Measurements from ENCODE around the gene PCK2.

DNA sequence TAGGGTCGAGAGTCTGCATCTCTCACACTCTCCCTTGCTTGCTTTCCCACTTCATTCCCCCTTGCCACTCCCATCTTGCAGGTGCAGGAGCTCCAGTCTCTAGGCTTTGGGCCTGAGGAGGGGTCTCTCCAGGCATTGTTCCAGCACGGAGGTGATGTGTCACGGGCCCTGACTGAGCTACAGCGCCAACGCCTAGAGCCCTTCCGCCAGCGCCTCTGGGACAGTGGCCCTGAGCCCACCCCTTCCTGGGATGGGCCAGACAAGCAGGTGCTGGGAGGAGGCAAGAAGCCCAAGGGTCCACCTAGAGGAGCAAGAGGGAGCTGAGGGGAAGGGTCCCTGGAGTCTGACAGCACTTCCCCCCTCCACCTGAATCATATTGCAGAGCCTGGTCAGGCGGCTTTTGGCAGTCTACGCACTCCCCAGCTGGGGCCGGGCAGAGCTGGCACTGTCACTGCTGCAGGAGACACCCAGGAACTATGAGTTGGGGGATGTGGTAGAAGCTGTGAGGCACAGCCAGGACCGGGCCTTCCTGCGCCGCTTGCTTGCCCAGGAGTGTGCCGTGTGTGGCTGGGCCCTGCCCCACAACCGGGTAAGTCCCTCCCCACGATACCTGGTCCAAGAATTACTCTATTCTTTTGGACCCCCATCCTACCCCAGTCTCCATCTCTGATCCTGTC, 57.4 kb downstream of the PCK2 start:
- TF ChIP-seq, protein P1, sequence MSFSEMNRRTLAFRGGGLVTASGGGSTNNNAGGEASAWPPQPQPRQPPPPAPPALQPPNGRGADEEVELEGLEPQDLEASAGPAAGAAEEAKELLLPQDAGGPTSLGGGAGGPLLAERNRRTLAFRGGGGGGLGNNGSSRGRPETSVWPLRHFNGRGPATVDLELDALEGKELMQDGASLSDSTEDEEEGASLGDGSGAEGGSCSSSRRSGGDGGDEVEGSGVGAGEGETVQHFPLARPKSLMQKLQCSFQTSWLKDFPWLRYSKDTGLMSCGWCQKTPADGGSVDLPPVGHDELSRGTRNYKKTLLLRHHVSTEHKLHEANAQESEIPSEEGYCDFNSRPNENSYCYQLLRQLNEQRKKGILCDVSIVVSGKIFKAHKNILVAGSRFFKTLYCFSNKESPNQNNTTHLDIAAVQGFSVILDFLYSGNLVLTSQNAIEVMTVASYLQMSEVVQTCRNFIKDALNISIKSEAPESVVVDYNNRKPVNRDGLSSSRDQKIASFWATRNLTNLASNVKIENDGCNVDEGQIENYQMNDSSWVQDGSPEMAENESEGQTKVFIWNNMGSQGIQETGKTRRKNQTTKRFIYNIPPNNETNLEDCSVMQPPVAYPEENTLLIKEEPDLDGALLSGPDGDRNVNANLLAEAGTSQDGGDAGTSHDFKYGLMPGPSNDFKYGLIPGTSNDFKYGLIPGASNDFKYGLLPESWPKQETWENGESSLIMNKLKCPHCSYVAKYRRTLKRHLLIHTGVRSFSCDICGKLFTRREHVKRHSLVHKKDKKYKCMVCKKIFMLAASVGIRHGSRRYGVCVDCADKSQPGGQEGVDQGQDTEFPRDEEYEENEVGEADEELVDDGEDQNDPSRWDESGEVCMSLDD (tag by site-specific recombination; IDR thresholded peaks at IDR 0.05) = no peak
- TF ChIP-seq ZNF654 (tag by site-specific recombination; IDR thresholded peaks at IDR 0.05; ENCODE audit: low read depth) (no peak), ZNF501 (tag by site-specific recombination; IDR thresholded peaks at IDR 0.05) (no peak), SP2 (tag by site-specific recombination; IDR thresholded peaks at IDR 0.05) (no peak), ZNF768 (tag by site-specific recombination; IDR thresholded peaks at IDR 0.05) (no peak), MEIS1 (CRISPR knock-in tag; IDR thresholded peaks at IDR 0.05; ENCODE audit: borderline replicate concordance) (no peak), ZSCAN23 (tag by site-specific recombination; IDR thresholded peaks at IDR 0.05) (no peak), ZNF121 (tag by site-specific recombination; IDR thresholded peaks at IDR 0.05) (no peak), ZNF843 (tag by site-specific recombination; IDR thresholded peaks at IDR 0.05) (no peak), ZNF76 (tag by site-specific recombination; IDR thresholded peaks at IDR 0.05; ENCODE audit: borderline replicate concordance, low read depth) (no peak), ZBTB7A (tag by site-specific recombination; IDR thresholded peaks at IDR 0.05; ENCODE audit: low read depth) (no peak), ZNF274 (IDR thresholded peaks at IDR 0.05; ENCODE audit: low read length) (no peak), ZNF274 (tag by site-specific recombination; IDR thresholded peaks at IDR 0.05; ENCODE audit: borderline replicate concordance) (no peak)
- TF ChIP-seq, protein P2, sequence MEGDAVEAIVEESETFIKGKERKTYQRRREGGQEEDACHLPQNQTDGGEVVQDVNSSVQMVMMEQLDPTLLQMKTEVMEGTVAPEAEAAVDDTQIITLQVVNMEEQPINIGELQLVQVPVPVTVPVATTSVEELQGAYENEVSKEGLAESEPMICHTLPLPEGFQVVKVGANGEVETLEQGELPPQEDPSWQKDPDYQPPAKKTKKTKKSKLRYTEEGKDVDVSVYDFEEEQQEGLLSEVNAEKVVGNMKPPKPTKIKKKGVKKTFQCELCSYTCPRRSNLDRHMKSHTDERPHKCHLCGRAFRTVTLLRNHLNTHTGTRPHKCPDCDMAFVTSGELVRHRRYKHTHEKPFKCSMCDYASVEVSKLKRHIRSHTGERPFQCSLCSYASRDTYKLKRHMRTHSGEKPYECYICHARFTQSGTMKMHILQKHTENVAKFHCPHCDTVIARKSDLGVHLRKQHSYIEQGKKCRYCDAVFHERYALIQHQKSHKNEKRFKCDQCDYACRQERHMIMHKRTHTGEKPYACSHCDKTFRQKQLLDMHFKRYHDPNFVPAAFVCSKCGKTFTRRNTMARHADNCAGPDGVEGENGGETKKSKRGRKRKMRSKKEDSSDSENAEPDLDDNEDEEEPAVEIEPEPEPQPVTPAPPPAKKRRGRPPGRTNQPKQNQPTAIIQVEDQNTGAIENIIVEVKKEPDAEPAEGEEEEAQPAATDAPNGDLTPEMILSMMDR (tag by site-specific recombination; IDR thresholded peaks at IDR 0.05) = no peak

All from HEK293 (cell line).